ENCODE data around the gene IAPP. TPM values are rescaled to one million over a fixed set of nuclear protein-coding genes. Genes with fewer than 3 reads are reported as not detected.

The IAPP gene
- total RNA-seq (2014; rRNA removed; shearing (Covaris generic)): not detected in 2 replicates

- no peaks in the 10 kb centered on the region for H3K9me3 ChIP-seq (replicated peaks)
- H3K4me1 ChIP-seq (replicated peaks): no peaks in the 10 kb centered on the region
- no peaks in the 10 kb centered on the region for H3K36me3 ChIP-seq
- no peak for DNase-seq (ENCODE audit: low read depth in 1 of 2, low spot score in 2 of 2)
- H3K27ac ChIP-seq: no peak within 1 kb of the TSS
- no peaks in the 10 kb centered on the region; the same call in 1 of the 2 replicates for H3K27me3 ChIP-seq (replicated peaks)
- H3K4me3 ChIP-seq: no peak within 1 kb of the TSS
These were observed at the start of gene IAPP for GRCh38 chr12:21372602-21373001. IAPP (plus strand) TSS chr12:21372902; CDS start chr12:21373352, 450 bp downstream.

GRCh38 chr12:21323736-21324135, 49.0 kb upstream of the IAPP start:
- Histone ChIP-seq H3K4me1 (replicated peaks) (no peaks in the 10 kb centered on the region), H3K4me3 (no peak overlapping the region)
- DNase-seq (ENCODE audit: low read depth in 1 of 2, low spot score in 2 of 2): no peak

GRCh38 chr12:21324551-21324950, 48.2 kb upstream of the IAPP start:
- H3K4me1 ChIP-seq (replicated peaks): no peaks in the 10 kb centered on the region
- H3K27me3 ChIP-seq (replicated peaks): no peaks in the 10 kb centered on the region
- H3K36me3 ChIP-seq: no peaks in the 10 kb centered on the region
- H3K27ac ChIP-seq: no peak overlapping the region
- DNase-seq (ENCODE audit: low read depth in 1 of 2, low spot score in 2 of 2): no peak
- H3K9me3 ChIP-seq (replicated peaks): no peaks in the 10 kb centered on the region
- H3K4me3 ChIP-seq: no peak overlapping the region

More at GRCh38 chr12:21323736-21324135, 49.0 kb upstream of the IAPP start:
- H3K27me3 ChIP-seq (replicated peaks): no peaks in the 10 kb centered on the region
- H3K9me3 ChIP-seq (replicated peaks): no peaks in the 10 kb centered on the region
- no peaks in the 10 kb centered on the region for H3K36me3 ChIP-seq
- H3K27ac ChIP-seq: no peak overlapping the region

- Histone ChIP-seq H3K9me3 (replicated peaks) (no peaks in the 10 kb centered on the region), H3K4me1 (replicated peaks) (no peaks in the 10 kb centered on the region), H3K27ac (no peak overlapping the region), H3K27me3 (replicated peaks) (no peaks in the 10 kb centered on the region), H3K36me3 (no peaks in the 10 kb centered on the region), H3K4me3 (no peak overlapping the region)
- no peak for DNase-seq (ENCODE audit: low read depth in 1 of 2, low spot score in 2 of 2)
These were observed 44.1 kb upstream of the IAPP start for GRCh38 chr12:21328578-21328977.

- Histone ChIP-seq H3K36me3 (no peaks in the 10 kb centered on the region), H3K27me3 (replicated peaks) (no peaks in the 10 kb centered on the region), H3K27ac (no peak overlapping the region), H3K9me3 (replicated peaks) (no peaks in the 10 kb centered on the region), H3K4me3 (no peak overlapping the region), H3K4me1 (replicated peaks) (no peaks in the 10 kb centered on the region)
- DNase-seq (ENCODE audit: low read depth in 1 of 2, low spot score in 2 of 2): no peak
These were observed 41.9 kb upstream of the IAPP start for GRCh38 chr12:21330682-21331253.

- no peak within 1 kb of the TSS for H3K4me3 ChIP-seq
- no peaks in the 10 kb centered on the region; the same call in 1 of the 2 replicates for H3K4me1 ChIP-seq (replicated peaks)
- no peaks in the 10 kb centered on the region for H3K9me3 ChIP-seq (replicated peaks)
- H3K36me3 ChIP-seq: no peaks in the 10 kb centered on the region
- no peak for DNase-seq (ENCODE audit: low read depth in 1 of 2, low spot score in 2 of 2)
- H3K27me3 ChIP-seq (replicated peaks): no peaks in the 10 kb centered on the region
- H3K27ac ChIP-seq: no peak within 1 kb of the TSS
These were observed 37.9 kb upstream of the IAPP start, which contains the start of gene SLCO1A2 for GRCh38 chr12:21334771-21335325. SLCO1A2 (minus strand) TSS chr12:21334917; CDS start chr12:21334647, 270 bp downstream.

GRCh38 chr12:21336656-21337055, 36.0 kb upstream of the IAPP start:
- no peak for DNase-seq (ENCODE audit: low read depth in 1 of 2, low spot score in 2 of 2)
- no peak overlapping the region for H3K4me3 ChIP-seq
- H3K9me3 ChIP-seq (replicated peaks): no peaks in the 10 kb centered on the region
- no peaks in the 10 kb centered on the region; the same call in 1 of the 2 replicates for H3K4me1 ChIP-seq (replicated peaks)
- no peak overlapping the region for H3K27ac ChIP-seq
- no peaks in the 10 kb centered on the region for H3K27me3 ChIP-seq (replicated peaks)
- H3K36me3 ChIP-seq: no peaks in the 10 kb centered on the region

- Histone ChIP-seq H3K4me1 (replicated peaks) (no peaks in the 10 kb centered on the region; the same call in 1 of the 2 replicates), H3K4me3 (no peak overlapping the region), H3K36me3 (no peaks in the 10 kb centered on the region), H3K27me3 (replicated peaks) (no peaks in the 10 kb centered on the region), H3K27ac (no peak overlapping the region), H3K9me3 (replicated peaks) (no peaks in the 10 kb centered on the region)
- no peak for DNase-seq (ENCODE audit: low read depth in 1 of 2, low spot score in 2 of 2)
These were observed 35.2 kb upstream of the IAPP start for GRCh38 chr12:21337453-21337852.

GRCh38 chr12:21337959-21338744, 34.5 kb upstream of the IAPP start:
- Histone ChIP-seq H3K36me3 (no peaks in the 10 kb centered on the region), H3K4me3 (no peak overlapping the region), H3K4me1 (replicated peaks) (no peaks in the 10 kb centered on the region; the same call in 1 of the 2 replicates), H3K27ac (no peak overlapping the region), H3K27me3 (replicated peaks) (no peaks in the 10 kb centered on the region), H3K9me3 (replicated peaks) (no peaks in the 10 kb centered on the region)
- no peak for DNase-seq (ENCODE audit: low read depth in 1 of 2, low spot score in 2 of 2)

- no peaks in the 10 kb centered on the region for H3K27me3 ChIP-seq (replicated peaks)
- no peaks in the 10 kb centered on the region for H3K9me3 ChIP-seq (replicated peaks)
- H3K4me1 ChIP-seq (replicated peaks): no peaks in the 10 kb centered on the region; the same call in 1 of the 2 replicates
- no peak overlapping the region for H3K27ac ChIP-seq
- no peaks in the 10 kb centered on the region for H3K36me3 ChIP-seq
- no peak for DNase-seq (ENCODE audit: low read depth in 1 of 2, low spot score in 2 of 2)
- no peak overlapping the region for H3K4me3 ChIP-seq
These were observed 32.8 kb upstream of the IAPP start for GRCh38 chr12:21339921-21340320.

GRCh38 chr12:21340403-21340802, 32.3 kb upstream of the IAPP start:
- DNase-seq (ENCODE audit: low read depth in 1 of 2, low spot score in 2 of 2): no peak
- H3K4me1 ChIP-seq (replicated peaks): no peaks in the 10 kb centered on the region; the same call in 1 of the 2 replicates
- H3K27me3 ChIP-seq (replicated peaks): no peaks in the 10 kb centered on the region
- no peak overlapping the region for H3K4me3 ChIP-seq
- no peaks in the 10 kb centered on the region for H3K9me3 ChIP-seq (replicated peaks)
- H3K27ac ChIP-seq: no peak overlapping the region
- H3K36me3 ChIP-seq: no peaks in the 10 kb centered on the region

GRCh38 chr12:21341769-21342168, 30.9 kb upstream of the IAPP start:
- H3K27ac ChIP-seq: no peak overlapping the region
- no peaks in the 10 kb centered on the region; the same call in 1 of the 2 replicates for H3K4me1 ChIP-seq (replicated peaks)
- H3K9me3 ChIP-seq (replicated peaks): no peaks in the 10 kb centered on the region
- H3K36me3 ChIP-seq: no peaks in the 10 kb centered on the region
- no peak overlapping the region for H3K4me3 ChIP-seq
- no peaks in the 10 kb centered on the region for H3K27me3 ChIP-seq (replicated peaks)
- DNase-seq (ENCODE audit: low read depth in 1 of 2, low spot score in 2 of 2): no peak

- DNase-seq (ENCODE audit: low read depth in 1 of 2, low spot score in 2 of 2): no peak
- H3K36me3 ChIP-seq: no peaks in the 10 kb centered on the region
- no peak overlapping the region for H3K4me3 ChIP-seq
- no peaks in the 10 kb centered on the region for H3K4me1 ChIP-seq (replicated peaks)
- no peak overlapping the region for H3K27ac ChIP-seq
- H3K9me3 ChIP-seq (replicated peaks): no peaks in the 10 kb centered on the region
- no peaks in the 10 kb centered on the region for H3K27me3 ChIP-seq (replicated peaks)
These were observed 29.1 kb upstream of the IAPP start for GRCh38 chr12:21343636-21344035.
